K562 (cell line): Measurements from ENCODE around the gene TNFSF15.

ENCODE experiments used
- BMI1 ChIP-seq: fragments of 150-350 bp; IDR thresholded peaks from 2 replicates; pipeline ENCODE4 v1.6.1; 2014; ENCODE audit warnings: low read length
- CREB3 ChIP-seq: fragments of 450-650 bp; conservative IDR thresholded peaks from 2 replicates; pipeline ENCODE4 v1.6.1; 2016; ENCODE audit warnings: missing genetic modification characterization, low read depth, mild to moderate bottlenecking, missing compliant biosample characterization, moderate library complexity
- GABPB2 ChIP-seq: fragments of 250-450 bp; sonication (Bioruptor Pico); conservative IDR thresholded peaks from 2 replicates; pipeline ENCODE4 v1.5.1; 2021; ENCODE audit warnings: mild to moderate bottlenecking
- HMGXB4 ChIP-seq: sonication (generic); formaldehyde crosslinking; IDR thresholded peaks from 2 replicates; pipeline ENCODE4 v1.8.1; 2023; ENCODE audit warnings: mild to moderate bottlenecking, missing genetic modification reagents
- HNRNPH1 ChIP-seq: fragments of 200-400 bp; formaldehyde crosslinking; optimal IDR thresholded peaks from 2 replicates; pipeline ENCODE3; 2017; ENCODE audit warnings: low read depth, mild to moderate bottlenecking, low read length, moderate library complexity
- POLR2AphosphoS2 ChIP-seq: IDR thresholded peaks from 2 replicates; pipeline ENCODE4 v1.6.1; 2012; ENCODE audit warnings: low read length, improper control_type of control experiment
- POLR2AphosphoS5 ChIP-seq: IDR thresholded peaks from 2 replicates; pipeline ENCODE4 v1.6.1; 2011; ENCODE audit warnings: mild to moderate bottlenecking, low read depth, low read length, moderate library complexity; ENCODE audit not compliant: control insufficient read depth, insufficient read depth
- PREB ChIP-seq: sonication (generic); formaldehyde crosslinking; IDR thresholded peaks from 2 replicates; pipeline ENCODE4 v1.8.1; 2023; ENCODE audit warnings: mild to moderate bottlenecking, missing genetic modification reagents
- SMC3 ChIP-seq: conservative IDR thresholded peaks from 2 replicates; pipeline ENCODE4 v1.6.1; 2011; ENCODE audit warnings: low read depth, low read length, improper control_type of control experiment; ENCODE audit not compliant: insufficient read depth
- ZNF561 ChIP-seq: fragments of 450-650 bp; formaldehyde crosslinking; conservative IDR thresholded peaks from 2 replicates; pipeline ENCODE4 v1.4.0; 2020; ENCODE audit warnings: mild to moderate bottlenecking, moderate library complexity
- ZNF707 ChIP-seq: fragments of 250-450 bp; sonication (Bioruptor Pico); conservative IDR thresholded peaks from 2 replicates; pipeline ENCODE4 v1.8.0; 2022; ENCODE audit warnings: inconsistent platforms, mild to moderate bottlenecking, moderate library complexity
- ZZZ3 ChIP-seq: fragments of 450-650 bp; IDR thresholded peaks from 2 replicates; pipeline ENCODE4 v1.6.1; 2016; ENCODE audit warnings: antibody characterized with exemption, mild to moderate bottlenecking, moderate library complexity

- TF ChIP-seq GABPB2 (CRISPR knock-in tag) (no peak), HNRNPH1 (no peak), ZNF561 (CRISPR knock-in tag) (no peak), CREB3 (tag) (no peak), PREB (CRISPR knock-in tag) (no peak), POLR2AphosphoS2 (no peak), POLR2AphosphoS5 (no peak), HMGXB4 (CRISPR knock-in tag) (no peak), BMI1 (no peak), SMC3 (no peak), ZZZ3 (no peak), ZNF707 (CRISPR knock-in tag) (no peak)
Observed at GRCh38 chr9:114850871-114851270, 45.0 kb upstream of the TNFSF15 start.
